ENCODE measurements around the gene SPDYC.

The SPDYC gene

GRCh38 chr11:65206901-65207300, 36.9 kb downstream of the SPDYC start:
- DNase-seq (ENCODE audit: low read depth in 2 of 2): no peak

- DNase-seq (ENCODE audit: low read depth in 2 of 2): no peak
Measured at GRCh38 chr11:65207918-65208784, 38.1 kb downstream of the SPDYC start.

- no peak for DNase-seq (ENCODE audit: low read depth in 2 of 2)
Measured at GRCh38 chr11:65208785-65209710, 39.0 kb downstream of the SPDYC start.

GRCh38 chr11:65209711-65210360, 39.8 kb downstream of the SPDYC start:
- DNase-seq (ENCODE audit: low read depth in 2 of 2): no peak

GRCh38 chr11:65210361-65210731, 40.3 kb downstream of the SPDYC start:
- no peak for DNase-seq (ENCODE audit: low read depth in 2 of 2)

- DNase-seq (ENCODE audit: low read depth in 2 of 2): no peak
Measured at GRCh38 chr11:65210748-65211147, 40.7 kb downstream of the SPDYC start.

GRCh38 chr11:65211293-65212105, 41.5 kb downstream of the SPDYC start:
- DNase-seq (ENCODE audit: low read depth in 2 of 2): no peak

GRCh38 chr11:65212226-65212801, 42.3 kb downstream of the SPDYC start:
- DNase-seq (ENCODE audit: low read depth in 2 of 2): no peak

GRCh38 chr11:65213322-65214211, 43.5 kb downstream of the SPDYC start:
- DNase-seq (ENCODE audit: low read depth in 2 of 2): no peak

- DNase-seq (ENCODE audit: low read depth in 2 of 2): no peak
Measured at GRCh38 chr11:65214212-65214845, 44.3 kb downstream of the SPDYC start.

- DNase-seq (ENCODE audit: low read depth in 2 of 2): peak; percentile 35 to 43
Measured at GRCh38 chr11:65215441-65216076, 45.5 kb downstream of the SPDYC start.

GRCh38 chr11:65216830-65217229, 46.8 kb downstream of the SPDYC start:
- no peak for DNase-seq (ENCODE audit: low read depth in 2 of 2)

GRCh38 chr11:65217441-65218423, 47.7 kb downstream of the SPDYC start:
- DNase-seq (ENCODE audit: low read depth in 2 of 2): no peak

- DNase-seq (ENCODE audit: low read depth in 2 of 2): no peak
Measured at GRCh38 chr11:65218446-65218845, 48.4 kb downstream of the SPDYC start.

GRCh38 chr11:65219930-65220213, 49.8 kb downstream of the SPDYC start:
- no peak for DNase-seq (ENCODE audit: low read depth in 2 of 2)

GRCh38 chr11:65221026-65221425, 51.0 kb downstream of the SPDYC start:
- no peak for DNase-seq (ENCODE audit: low read depth in 2 of 2)
